D721Med (cell line): ENCODE results near the gene HAND2.

ENCODE experiments used
- DNase-seq: peaks from one replicate; pipeline ENCODE4 v3.0.0; 2011; ENCODE audit warnings: low spot score; ENCODE audit not compliant: insufficient read length
- FAIRE-seq: peaks from 2 replicates; lab custom pipeline; 2011; peaks lifted over from hg19 to GRCh38; lab: Jason Lieb, UNC
- CTCF ChIP-seq: IDR thresholded peaks from 2 replicates; pipeline ENCODE4 v1.5.1; 2012; ENCODE audit warnings: mild to moderate bottlenecking, control low read depth; ENCODE audit not compliant: insufficient read depth; ENCODE audit errors: missing control alignments

HAND2 gene

GRCh38 chr4:173525118-173526011 is 4.7 kb downstream of the HAND2 start:
- FAIRE-seq: no peak
- DNase-seq: no peak
- no peak for TF ChIP-seq CTCF

GRCh38 chr4:173524218-173525117 is 5.6 kb downstream of the HAND2 start:
- no peak for FAIRE-seq
- no peak for TF ChIP-seq CTCF
- no peak for DNase-seq

- DNase-seq: no peak
- no peak for FAIRE-seq
- no peak for TF ChIP-seq CTCF
These were observed 7.1 kb downstream of the HAND2 start for GRCh38 chr4:173522951-173523395.

GRCh38 chr4:173522160-173522950 is 7.7 kb downstream of the HAND2 start:
- no peak for TF ChIP-seq CTCF
- FAIRE-seq (no peak), DNase-seq (peak; percentile 80)

- TF ChIP-seq CTCF: no peak
- DNase-seq: no peak
- no peak for FAIRE-seq
These were observed 8.4 kb downstream of the HAND2 start for GRCh38 chr4:173521467-173522159.

- FAIRE-seq: no peak
- no peak for DNase-seq
- TF ChIP-seq CTCF: no peak
These were observed 9.0 kb downstream of the HAND2 start for GRCh38 chr4:173520921-173521466.
